ENCODE results near the gene BCL2.

BCL2 gene

DNA sequence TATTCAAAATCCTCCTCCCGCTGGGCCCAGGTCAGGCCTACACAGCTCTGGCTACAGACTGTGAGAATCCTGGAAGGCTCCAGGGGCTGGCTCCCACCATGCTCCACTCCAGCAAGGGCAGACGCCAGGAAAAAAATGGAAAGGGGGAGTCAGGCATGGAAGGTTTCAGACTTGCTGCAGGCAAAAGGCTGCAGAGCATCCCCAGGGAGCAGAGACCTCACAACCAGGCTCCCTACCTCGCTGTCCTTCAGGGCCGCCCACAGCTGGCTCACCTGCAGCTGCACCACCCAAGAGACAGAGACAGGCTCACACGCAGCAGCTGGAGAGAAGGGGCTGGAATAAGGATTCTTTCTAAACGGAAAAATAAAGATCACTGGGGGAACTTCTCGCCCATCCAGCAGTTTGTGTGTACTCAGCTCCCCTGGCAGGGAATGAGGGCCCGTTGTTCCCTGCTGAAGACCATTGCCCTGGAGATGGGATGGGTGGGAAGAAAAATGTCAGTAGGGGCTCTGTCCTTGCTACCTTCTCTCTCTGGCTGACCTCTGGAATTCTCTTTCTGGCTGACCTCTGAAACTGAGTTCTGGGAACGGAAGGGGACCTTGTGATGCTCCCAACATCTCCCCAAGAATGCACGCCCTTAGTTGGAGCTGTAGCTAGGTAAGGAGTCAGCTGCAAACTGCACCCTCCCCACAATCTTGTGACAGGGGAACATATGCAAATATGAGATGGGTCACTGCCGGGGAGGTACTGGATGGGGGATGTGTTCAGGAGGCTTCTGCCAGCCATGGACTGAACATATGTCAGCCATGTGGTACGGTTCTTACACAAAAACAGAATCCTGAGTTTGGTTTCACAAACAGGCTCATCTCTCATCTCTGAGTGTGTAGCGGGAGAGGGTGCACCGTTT is 34.5 kb downstream of the BCL2 start:
- peak; percentile 18 for DNase-seq

DNA sequence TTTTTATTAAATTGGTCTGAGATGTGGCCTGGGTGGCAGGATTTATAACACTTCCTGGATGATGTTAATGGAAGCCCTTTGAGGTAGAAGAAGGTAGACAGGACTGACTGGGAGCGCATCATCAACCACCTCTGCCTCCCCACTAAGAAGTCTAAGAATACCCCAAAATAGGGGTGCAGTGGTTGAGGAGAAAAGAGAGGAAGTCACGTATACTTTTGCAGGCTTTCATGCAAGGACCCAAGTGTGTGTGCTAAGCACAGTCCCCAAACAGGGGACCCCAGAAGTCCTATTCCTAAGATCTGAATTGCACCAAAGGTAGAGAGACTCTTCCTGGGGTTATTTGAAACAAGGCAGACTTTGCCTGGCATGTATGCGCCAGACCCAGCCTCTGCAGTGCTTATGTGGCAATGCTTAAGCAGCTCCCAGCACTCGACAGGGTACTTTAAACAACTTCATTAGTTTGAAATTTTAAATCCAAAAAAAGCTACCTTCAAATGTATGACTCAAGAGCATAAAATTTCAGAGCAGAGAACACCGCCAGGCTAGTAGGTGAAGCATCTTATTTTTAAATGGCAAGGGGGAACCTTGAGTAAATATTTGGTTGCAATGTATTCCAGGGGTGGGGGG is 35.3 kb downstream of the BCL2 start:
- no peak for DNase-seq

DNA sequence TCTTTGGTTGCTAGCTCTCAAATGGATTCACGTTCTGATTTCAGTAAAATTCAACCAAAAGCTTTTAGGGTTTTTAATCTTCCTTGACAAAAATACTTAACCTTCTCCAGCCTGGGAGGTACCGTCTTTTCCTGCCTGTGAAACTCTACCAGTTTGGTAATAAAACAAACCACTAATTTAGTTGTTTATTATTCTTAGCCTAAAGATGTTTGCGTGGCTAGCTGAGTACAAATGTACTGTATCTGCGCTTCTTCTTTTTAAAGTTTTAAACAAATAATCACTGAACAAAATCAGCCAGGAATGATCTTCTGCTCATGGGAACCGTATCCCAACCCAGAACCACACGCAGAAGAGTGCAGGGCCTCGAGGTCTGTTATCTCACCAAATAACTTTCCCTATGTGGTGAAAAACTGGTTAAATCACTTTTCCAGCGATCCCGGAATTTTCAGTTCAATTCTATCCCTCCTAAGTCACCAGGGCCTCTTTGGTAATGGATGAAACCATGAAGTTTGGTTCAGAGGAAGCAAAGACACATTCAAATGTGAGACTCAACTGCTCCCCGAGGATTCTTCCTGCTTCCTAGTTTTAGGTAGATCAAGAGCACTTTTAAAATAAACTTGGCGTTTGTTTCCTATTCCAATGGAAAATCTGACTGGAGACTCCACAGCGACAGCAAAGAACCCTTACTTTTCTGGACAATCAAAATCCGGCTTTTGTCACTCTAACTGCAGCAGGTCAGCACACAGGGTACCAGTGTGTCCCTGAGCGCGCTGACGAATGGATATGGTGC is 36.1 kb downstream of the BCL2 start:
- DNase-seq, result no peak

DNA sequence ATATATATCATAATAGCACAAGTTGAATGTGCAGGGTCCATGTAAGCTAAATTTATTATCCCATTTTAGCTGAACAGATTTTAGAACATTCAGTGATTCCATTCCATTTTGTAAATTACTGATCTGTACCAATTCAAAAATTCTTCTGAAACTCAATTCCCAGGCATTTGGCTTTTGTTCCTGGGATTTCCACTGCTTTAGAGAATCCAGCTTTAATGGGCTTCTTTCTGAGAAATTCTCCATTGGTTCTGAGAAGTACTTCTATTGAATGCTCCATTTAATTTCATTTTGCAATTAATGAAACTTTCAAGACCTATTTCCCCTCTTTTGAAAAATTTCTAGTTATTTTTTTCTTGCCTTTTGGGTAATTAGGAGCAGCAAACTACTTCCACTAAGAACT is 36.8 kb downstream of the BCL2 start:
- DNase-seq, result no peak

DNA sequence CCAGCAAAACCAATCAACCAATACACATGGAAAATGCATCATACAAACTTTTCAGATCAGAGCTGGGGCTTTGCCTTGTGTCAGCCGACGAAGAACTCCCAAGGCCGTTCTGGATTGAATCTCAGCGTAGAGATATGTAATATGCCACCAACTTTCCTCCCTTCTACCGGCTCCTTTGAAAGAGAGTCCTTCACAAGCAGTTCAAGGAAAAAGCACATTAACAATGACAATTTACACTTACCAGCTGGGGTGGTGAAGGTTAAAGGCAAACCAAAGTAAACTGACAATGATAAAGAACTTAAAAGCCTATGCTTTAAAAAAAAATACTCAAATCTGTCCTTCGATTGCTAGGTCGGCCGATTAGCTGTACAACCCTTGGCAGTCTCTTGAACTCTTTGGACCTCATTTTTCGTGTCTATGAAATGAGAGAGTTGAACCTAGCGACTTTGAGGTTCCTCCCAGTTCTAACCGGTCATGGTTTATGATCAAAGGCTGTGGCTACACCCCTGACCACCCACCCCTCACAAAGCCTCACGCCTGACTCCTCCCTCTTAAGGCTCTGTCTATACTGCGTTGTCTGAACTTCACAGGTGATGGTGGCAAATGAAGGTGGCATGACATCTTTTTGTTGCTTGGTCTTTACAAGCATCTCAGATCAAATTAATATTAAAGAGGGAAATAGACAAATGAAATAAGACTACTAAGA is 46.2 kb downstream of the BCL2 start:
- no peak for DNase-seq

DNA sequence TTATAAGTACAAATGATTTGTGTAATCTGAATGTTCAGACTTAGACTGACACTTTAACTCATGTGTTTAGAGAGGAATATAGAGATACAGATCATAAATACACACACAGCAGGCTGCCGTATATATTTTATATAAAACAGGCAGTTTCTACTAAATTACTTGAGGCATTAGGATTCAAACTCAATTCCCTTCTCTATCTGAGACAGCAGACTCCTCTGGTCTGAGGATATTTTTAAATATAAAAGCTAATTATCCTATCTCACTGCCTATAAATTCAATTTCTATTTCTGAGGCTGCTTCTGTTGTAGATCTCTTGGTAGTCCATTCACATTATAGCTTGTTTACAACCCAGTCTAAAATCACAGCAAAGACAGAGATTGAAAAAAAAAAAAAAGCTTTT is 46.9 kb downstream of the BCL2 start:
- no peak for DNase-seq

DNA sequence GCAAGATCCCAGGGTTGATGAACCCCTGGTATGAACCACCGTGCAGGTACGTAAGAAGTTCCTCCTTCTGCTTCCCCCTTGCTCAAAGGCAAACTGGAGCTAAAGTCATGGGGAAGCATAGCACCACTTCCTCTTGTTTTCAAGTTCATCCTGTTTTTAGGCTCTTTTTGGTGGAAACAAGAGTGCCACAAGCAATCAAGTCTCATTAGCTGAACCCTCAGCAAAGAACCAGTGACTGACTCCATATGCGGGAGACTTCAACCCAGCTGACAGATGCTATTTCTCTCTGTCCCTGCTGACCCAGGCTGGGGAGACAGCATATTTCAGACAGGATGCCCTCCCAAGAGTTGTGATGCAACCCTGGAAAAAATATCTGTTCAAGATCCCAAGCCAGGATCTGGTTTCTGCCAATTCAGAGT is 47.7 kb downstream of the BCL2 start:
- DNase-seq, result no peak

DNA sequence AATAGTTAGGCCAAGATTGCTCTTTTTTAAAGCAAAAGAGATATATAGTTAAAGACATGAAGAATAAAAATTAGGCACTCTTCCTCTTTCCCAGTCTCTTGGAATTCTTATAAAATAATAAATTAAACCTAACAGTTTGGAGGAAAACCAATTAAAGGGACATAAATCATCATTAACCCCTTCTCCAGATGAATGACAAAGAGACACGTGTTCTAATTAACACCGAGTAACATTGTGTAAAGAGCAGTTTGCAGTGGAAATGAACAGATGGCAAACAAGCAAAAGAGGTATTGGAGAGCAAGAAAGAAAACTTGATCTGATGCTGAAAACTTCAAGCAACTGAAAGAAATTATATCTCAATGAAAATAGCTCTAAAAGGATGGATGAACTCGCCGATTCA is 48.4 kb downstream of the BCL2 start:
- no peak for DNase-seq

DNA sequence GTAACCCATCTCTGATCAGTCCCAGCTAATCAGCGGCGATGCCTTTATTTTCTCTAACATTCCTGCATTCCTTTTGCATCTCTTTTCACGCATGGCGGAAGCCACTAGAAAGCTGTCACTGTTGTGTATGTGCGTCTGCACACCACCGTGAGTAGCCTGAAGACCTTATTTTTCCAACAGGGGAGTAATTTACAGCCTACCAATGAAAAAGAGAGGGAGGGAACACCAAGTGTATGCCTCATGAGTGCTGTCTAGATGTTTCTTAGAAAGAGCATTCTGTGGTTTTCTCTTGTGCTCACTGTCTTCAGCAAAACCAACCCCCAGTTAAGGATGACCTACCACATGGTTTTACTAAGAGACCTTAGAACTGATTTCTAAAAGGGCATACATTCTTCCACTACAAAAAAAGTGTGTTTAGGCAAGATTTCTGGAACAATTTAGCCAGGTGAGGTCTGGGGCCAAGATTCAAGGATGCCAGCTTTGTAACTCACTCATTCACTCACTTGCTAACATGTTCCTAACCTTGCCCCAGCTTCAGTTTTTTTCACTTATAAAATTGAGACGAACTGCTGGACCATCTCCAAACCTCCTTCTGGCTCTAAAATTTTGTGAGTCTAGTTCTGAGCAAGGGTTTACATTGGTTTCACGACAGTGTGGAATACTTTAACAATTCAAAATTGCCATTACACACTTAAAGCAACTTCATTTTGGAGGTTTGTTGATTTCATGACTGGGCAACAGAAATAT is 51.4 kb downstream of the BCL2 start:
- no peak for DNase-seq

DNA sequence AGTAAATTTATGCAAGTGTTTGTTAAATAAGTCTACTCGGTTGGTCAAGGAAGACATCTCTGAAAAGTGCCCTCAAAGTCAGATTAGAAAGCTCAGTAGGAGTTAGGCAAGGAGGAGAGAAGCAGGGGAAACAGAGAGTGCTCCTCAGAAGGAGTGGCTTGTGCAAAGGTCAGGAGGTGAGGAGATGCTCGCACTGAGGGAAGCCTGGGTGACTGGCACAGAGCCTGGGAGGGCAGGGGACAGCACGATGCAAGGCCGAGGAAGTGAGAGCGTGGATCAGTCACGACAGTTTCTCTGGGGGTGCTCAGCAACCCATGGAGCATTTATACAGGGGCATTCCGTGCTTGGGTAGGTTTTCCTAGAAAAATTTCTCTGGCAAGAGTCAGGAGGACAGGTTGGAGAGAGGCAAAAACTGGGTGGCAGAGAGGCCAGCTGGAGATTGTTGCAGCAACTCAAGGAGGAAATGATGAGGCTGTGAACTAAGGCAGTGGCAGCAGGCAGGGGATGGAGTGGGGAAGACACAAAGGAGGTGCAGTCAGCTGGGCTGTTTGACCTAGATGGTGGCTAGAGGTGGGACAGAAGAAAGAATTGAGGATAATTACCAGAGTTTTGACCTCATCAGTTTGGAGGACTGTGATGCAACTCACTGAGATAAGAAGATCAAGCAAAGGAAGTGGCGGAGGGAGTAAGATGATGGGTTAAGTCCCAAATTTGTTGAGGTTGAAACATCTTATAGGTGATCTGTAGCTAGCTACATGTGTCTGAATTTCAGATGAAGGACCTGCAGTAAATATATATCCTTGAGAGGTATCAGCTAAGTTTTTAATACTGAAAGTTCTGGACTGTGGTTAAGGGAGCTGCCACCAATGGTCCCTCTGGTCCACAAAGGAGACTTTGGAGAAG is 52.4 kb downstream of the BCL2 start:
- DNase-seq, result no peak

DNA sequence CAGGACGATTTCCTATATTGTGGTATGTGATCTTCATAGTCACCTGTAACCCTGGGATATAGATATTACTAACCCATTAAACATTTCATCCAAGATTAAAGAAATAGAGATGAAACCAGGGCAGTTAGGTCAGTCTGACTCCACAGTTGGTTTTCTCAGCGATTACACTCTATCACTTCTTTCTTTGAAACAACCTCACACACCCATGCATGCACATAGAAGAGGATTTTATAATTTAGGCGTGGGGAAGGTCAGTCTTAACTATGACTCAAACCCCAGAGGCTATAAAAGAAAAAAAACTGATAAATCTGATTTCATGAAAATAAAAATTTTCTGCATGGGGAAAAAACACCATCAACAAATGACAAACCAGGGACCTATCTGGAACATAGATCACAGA is 54.2 kb downstream of the BCL2 start:
- DNase-seq, result no peak

DNA sequence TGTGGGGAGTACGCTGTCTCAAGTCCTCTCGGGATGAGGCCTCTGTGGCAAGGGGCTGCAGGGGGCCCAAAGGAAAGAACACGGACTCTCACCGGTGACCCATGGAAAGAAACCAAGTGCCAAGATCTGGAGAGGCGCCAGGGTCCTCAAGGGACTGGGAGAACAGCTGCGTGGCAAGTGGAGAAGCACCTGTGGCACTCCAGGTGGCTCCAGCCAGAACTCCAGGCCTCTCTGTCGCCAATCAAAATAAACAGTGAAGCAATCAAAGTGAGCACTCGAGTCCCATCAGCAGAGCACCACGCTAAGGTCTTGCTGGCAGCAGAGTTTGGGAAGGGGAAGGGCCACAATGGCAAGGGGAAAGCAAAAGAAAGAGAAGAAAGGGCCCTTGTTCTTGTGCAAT is 54.7 kb downstream of the BCL2 start:
- DNase-seq, result no peak

DNA sequence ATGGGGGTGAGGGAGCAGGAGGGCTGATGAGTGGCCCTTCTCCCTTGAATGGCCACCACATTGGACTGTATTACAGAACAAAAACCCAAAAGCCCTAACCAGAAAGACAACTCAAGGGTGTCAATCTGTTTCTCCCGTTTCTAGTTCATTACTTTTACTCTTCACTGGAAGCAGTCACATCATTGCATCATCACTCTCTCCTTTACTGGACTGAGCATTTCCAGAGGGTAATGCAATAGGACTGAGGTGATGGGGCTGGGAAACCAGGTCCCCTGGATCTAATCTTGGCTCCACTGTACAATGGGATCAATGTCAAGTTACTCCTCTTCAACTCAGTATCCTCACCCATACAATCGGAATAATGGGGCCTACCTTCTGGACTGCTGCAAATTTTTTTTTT is 56.1 kb downstream of the BCL2 start:
- DNase-seq, result no peak

DNA sequence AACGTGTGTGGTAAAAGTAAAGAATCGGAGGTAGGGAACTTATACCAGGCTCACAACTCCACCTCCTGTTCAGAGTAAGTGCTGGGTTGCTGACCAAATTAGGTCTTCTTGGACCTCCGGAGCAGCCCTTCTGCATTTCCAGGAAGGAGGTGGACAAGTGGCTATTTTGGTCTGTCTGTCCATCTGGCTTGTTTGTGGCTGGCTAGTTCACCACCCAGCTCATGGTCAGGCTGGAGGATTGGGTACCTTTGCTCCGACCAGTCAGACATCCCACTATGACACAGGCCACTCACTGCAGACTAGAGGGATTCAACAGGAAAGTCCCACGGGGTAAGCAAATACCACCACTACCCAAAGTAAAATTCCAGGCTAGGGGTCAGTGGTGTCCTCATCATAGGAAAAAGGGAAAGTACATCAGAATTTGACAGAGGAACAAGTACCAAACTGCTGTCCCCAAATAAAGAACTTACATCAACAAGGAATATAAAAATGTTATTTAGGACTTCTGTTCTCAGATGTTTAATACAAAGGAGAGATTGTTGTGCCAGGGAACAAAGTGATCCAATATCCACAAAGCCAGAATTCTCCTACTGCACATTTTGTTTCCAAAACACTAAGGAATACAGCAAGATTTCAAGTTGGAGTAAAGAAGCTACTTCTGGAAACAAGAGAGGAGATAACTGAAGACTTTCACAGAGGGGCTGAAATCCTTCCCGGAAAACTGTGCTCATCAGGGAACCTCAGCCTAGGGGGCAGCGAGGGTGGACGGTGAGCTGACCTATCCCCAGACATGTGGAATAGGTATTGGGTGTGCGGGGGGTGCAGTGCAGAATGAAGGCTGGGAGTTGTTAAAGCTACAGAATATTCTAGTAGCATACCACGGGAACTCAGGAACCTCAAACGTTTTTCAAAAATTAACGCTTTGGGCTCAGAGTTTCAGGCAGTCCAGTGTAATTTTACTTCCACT is 56.9 kb downstream of the BCL2 start:
- no peak for DNase-seq

DNA sequence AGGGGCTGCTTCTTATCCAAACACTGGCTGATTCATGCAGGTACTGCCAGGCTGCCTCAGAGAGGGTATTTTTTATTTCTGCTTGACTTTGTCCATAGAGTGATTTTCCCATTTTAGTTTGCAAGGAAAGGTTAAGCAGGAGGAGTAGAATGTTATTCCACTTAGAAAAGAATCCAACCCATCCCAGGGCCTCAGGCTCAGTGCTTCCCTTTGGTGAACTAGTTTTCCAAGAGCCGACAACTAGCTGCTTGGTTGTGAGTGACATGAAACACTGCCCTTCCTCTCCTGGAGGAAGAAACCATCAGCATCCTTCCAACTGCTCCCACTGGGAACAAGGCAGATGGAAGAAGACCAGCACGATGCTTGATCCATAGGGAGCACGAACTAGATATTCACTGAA is 58.5 kb downstream of the BCL2 start:
- DNase-seq, result no peak

DNA sequence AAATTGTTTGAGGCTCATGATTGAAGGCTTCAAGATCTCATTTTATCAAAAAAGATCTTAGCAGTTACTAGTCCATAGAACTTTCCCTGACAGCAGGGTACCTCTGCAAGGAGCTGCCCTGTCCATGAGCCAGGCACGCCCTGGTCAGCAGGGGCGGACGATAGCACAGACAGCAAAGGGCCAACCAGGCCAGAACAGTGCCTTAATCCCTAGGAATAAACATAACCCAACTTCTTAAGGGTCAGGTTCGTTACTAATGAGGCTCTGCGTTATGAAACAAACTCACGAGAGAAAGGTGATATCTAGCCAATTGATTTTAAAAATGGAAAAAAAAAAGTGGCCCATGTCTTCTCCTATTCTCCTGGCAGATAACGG is 59.2 kb downstream of the BCL2 start:
- DNase-seq, result no peak

DNA sequence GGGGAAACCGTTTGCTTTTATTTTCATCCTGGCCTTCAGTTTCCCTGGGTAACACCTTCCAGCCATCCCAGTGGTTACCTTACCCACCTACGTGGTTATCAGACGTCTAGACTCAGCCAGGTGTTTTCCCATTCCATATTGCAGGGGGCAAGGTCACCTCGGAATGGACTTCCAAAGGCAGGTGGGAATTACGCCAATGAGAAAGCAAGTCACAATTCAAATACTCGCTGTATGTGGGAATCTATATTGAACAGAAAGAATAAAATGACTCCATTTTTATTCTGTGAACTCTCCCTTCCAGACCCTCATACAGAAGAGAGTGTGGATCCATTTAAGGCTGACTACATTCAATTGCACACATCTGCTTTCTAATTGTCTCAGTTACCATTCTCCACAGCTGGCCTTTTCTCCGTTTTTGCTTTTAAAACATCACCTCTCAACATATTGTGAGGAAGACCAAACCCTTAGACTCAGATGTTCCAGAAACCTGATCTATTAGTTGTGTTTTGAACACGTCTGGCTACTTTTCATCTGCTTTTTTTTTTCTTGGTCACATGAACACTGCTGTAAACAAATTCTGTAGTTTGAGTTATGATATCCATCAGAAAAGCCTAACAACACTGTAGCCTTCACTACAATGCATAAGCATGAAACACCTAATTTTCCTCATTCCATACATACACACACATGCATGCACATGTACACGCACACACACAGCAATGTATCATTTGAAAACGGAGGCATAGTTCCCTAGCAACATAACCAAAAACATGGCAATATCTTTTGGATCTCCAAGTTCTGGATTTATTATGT is 59.8 kb downstream of the BCL2 start:
- no peak for DNase-seq

DNA sequence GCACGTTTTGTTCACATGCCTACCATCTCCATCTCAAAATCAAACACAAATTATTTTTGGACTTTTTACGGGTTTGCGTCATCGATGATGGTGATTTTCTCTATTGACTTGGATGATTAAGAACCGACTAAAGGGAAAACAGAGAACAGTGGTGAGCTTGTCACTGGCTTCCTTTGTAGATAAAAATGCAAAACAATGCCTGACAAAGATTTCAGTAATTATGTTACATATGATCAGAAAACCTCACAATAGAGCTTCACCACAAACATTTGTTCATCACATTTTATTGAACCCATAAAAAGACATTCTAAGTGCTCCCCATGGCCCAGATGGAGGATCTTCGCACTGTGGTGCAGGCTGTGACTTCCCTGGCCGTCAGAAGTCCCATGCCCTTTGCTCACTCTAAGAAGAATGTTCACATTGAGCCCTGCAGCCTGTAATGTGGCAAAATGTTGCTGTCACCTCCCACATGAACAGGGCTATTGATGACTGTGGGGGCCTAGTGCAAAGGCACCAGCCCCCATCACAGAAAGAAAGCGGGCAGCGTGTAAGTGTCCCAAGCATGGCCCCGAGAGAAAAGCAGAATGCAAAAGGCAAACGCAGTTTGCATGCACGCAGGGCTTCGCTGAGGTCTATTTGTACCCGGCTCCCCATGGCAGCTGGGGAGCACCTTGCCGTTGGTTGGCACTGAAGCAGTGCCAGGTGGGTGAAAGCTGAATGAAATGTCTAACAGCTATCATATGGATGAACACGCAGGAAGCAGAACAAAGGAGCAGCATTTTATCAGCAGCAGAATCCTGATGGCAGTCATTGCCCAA is 60.6 kb downstream of the BCL2 start:
- no peak for DNase-seq
